SK-N-DZ (cell line): Measurements from ENCODE around the gene ATF7.

Experiments
- DNase-seq: peaks from one replicate; pipeline ENCODE4 v3.0.0-alpha.2; 2015; ENCODE audit warnings: low spot score

Gene ATF7

GRCh38 chr12:53501615-53502181, 124.5 kb downstream of the ATF7 start:
- DNase-seq: no peak

DNA sequence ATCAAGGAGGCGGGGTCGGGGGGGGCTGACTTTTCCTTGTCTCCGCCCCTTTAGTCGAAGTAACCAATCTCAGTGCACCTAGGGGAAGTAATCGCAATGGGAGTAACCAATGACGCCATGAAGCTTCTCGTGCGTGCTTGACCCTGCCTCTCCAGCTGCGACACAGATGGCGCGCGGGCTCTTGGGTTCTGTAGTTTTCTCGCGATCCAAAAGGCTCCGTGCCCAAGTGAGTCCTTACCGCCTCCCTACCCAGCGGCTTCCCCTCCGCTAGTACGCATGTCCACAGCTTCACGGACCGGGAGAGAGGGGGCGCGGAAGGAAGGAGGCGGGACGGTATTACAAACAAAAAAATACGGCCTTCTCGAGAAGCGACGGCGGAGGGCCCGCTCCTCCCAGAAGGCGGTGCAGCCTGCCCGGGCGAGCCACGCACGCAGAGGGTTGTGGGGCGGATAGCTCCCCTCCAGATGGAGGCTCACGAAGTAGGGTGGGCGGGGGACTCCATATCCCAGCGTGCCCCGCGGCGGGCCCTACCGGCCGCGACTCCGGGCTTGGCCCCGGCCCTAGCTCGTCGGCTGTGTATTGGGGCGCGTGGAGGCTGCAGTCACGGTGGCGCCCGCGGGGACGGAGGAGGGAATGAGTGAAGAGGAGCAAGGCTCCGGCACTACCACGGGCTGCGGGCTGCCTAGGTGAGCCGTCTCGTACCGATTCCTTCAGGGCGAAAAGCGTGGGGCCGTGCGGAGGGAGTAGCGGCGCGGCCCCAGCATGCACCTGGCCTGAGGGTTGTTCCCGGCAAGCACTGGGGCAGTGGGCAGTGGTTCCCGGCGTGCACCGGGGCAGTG, 125.2 kb downstream of the ATF7 start, which contains the start of gene TARBP2:
TARBP2 (plus strand) TSS at position 508 of the 839 bp plus-strand sequence; CDS start at position 634, 126 bp downstream.
- peak; percentile 99 for DNase-seq

DNA sequence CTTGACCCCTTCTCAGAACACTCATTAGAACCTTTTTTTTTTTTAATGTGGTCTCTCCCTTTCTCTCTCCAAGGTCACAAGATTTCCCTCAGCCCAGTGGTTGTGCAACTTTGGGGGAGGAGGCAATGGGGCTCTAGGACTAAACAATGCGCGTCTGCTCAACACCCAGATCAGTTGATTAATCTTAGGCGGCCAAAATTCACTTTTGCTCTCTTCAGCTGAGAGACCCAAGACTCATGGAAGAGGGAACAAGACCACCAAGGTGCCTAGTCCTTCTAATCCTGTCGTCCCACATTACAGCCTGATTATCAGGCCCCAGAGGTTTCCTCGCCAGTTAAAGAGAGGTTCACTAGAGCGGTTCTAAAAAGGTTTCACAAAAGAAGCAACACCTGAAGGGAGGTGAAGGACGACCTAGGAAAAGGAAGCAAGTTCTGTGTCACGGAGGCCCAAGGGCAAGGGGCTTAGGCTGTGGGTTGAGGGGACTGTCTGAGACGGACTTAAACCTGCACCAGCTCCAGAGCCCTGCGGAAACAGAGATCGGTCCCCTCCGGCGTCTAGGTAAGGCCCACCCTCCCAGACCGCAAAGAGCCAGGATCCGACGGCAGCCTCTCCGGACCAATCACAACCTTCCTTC, 125.9 kb downstream of the ATF7 start:
- no peak for DNase-seq

DNA sequence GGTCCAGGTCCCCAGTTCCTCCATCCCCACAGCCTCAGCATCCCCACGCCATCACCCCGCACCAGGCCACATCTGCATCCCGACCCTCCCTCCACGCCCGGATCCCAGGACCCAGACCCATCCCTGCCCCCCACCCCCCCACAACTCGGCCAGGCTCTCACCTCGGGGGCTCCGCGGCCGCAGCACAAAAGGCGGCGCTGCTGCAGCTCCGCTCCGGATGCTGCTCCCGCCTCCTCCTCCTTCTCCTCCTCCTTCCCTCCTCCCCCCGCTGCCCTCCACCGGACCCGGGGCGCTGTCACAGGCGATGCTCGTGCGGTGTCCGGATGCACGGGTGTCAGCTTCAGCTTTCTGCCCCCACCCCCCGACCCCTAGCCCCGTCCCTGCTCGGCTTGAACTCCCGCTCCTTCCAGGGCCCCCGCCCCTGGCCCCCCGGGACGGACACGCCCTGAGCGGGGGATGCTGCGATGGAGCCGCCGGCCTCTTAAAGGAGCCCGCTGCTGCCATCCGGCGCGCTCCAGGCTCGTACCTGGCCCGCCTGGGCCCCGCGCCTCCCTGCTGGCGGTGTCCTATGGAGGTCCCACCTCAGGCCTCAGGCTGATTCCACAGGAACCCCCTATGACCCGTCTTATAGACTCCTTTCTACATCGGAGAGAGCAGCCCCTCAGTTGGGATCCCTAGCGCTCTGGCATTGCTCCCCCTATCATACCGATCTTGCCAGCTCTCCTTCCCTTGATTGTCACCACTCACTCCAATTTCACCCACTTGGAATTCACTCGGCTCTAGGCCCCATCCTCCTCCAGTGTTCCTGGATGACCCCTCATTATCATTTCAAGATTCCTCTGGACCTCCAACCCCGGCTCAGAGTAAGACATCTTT, 126.7 kb downstream of the ATF7 start, which contains the start of gene MAP3K12:
MAP3K12 (minus strand) TSS at position 193 of the 876 bp plus-strand sequence. CDS start 12,067 bp downstream, outside the sequence.
- DNase-seq: peak; percentile 71

DNA sequence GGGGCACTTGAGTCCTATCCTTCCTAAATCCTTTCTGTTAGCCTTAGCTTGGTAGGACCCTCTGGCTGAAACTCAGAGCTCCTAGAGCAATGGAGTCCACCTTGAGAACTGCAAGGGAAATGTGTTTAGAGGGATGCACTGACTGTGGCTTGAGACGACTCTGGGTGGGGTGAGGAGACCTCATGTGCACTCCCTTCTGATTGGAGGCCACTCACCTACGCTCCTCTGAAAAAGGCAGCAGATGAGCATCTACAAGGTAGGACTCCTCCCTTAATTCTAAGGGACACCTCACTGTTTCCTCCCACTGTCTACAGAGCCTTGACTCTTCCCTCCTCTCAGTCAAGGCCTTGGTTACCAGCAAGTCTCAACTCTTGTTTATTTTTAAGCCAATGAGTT, 127.9 kb downstream of the ATF7 start:
- DNase-seq: no peak

- DNase-seq: no peak
These were observed 128.7 kb downstream of the ATF7 start for GRCh38 chr12:53497461-53497860.

DNA sequence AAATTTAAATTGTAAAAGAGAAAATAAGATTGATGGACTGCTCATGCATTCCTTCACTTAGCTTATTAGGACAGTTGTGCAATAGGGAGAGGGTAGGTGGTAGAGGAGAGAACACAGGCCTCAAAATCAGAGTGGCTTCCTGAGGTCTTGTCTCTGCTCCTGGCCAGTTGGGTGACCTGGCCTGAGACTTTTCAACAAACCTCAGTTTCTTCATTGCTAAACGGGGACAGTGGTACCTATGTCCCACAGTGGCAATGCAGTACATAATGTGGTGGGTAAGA, 129.5 kb downstream of the ATF7 start:
- no peak for DNase-seq

GRCh38 chr12:53495903-53496751, 130.1 kb downstream of the ATF7 start:
- DNase-seq: peak; percentile 60

- DNase-seq: no peak
These were observed 132.4 kb downstream of the ATF7 start for GRCh38 chr12:53493610-53494391.

DNA sequence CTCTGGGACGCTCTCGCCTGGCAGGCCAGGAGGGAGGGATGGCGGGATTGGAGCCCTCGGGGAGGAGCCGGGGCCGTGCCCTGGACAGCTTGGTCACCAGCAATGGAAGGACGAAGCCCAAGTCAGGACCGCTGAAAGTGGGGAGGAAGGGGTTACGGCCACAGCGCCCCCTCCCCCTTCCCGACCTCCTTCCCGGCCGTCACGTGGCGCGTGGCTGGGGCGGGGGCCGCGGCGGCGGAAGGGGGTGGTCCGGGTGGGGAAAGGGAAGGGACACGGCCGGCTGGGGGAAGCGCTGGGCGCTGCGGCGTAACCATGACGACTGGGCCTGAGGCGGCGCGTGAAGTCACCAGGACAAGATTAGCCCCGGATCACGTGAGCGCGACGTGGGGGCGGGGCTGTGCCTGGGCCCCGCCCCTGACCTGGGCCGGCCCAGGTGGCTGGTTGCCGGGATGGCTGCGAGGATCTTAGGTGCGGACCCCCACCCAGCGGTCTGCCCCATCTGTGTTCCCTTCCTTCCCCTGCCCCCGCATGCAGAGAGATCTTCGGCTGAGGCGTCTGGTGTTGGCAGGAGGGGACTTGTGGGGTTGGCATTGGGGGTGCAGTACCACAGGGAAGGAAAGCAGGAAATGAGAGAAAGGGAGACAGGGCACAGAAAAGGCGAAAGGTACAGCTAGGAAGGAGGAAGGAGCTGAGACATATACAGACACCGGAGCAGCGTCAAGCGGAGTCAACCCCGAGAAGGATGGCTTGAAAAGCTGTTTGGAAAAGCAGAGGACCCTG, 133.2 kb downstream of the ATF7 start:
- peak; percentile 96 for DNase-seq

DNA sequence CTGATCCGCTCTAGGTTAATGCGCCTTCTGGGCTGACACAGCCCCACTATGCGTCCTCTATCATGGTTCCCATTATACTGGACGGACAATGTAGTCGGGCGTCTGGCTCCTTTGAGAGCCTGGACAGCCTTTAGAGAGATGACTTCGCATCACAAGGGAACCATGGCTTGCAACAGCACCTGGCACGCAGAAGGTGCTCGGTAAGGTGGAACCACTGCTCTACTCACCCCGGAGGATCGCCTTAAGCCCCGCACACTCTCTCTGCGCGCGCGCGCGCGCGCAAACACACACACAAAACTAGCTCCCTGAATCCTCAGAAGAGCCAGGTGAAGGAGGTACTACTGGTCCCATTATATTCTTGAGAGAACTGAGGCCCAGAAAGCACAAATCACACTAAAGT, 134.0 kb downstream of the ATF7 start:
- DNase-seq: peak; percentile 47

- no peak for DNase-seq
These were observed 136.8 kb downstream of the ATF7 start for GRCh38 chr12:53489242-53489864.

DNA sequence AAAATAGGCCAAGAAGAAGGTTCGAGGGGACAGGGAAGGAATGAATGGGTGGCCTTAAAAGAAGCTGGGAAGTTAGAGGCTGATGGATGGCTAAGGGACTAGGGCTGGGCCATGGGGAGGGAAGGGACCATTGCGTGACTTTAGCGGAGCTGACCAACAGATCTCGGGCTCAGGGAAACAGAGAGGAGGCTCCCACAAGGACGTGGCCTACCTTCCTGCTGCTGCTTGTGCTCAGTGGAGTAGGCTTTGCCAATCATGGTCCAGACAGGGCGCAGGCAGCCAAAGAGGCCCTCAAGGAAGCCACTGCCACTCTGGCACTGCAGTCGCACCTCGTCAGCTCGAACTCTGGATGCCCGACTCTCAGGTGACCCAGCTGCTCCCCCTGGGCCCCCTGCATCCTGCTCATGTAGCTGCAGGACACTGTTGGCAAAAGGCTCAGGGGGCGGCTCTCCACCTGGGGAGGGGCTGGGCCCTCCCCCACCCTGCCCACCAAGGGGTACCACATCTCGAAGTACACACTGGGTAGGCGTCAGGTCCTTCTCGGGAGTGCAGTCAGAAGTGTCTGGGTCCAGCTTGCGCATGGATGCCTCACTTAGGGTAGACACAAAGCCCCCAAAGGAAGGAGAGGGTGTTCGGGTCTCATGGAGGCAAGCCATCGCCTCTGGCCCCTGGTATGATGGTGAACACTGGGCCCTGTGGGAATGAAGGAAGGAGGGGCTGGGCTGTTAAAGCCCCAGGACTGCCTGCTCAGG, 139.3 kb downstream of the ATF7 start:
- DNase-seq: no peak

DNA sequence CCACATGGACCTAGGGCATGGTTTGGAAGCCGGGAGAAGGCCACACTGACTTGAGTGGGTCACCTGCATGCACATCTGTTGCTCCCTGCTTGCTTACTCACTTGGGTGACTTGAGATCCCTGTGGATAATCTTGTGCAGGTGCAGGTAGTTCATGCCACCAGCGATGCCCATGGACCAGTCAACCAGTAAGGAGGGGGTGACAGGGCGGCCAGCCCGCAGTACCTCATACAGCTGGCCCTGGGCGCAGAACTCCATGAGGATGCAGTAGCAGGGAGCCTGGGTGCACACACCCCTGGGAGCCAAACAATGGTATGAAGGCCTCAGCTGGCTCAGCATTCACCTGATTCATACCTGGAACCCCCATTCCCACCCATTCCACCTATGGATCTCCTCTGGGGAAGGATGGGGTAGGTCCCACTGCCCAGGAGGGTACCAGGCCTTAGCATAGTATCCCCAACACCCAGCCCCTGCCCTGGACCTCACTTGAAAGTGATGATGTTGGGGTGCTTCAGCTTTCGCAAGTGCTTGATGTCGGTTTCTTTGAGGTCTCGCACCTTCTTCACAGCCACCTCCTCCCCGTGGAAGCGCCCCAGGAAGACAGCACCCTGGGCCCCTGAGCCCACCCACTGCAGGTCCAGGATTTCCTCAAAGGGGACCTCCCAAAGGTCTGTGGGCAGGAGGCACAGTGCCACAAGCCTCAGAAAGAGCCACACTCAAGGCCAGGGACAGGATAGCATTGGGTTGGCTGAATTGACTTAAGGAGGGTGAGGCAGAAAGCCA, 140.0 kb downstream of the ATF7 start:
- DNase-seq: no peak

GRCh38 chr12:53484686-53485575, 141.3 kb downstream of the ATF7 start:
- no peak for DNase-seq

- DNase-seq: no peak
These were observed 142.2 kb downstream of the ATF7 start for GRCh38 chr12:53483979-53484377.
